Mesendoderm (in vitro differentiated cells): ENCODE measurements around the gene PPP1R16B.

ENCODE experiments used
- DNase-seq: peaks from one replicate; pipeline ENCODE4 v3.0.0; 2013
- H2AK5ac ChIP-seq: 2 replicates; pipeline ENCODE4 v1.6.1; 2013; ENCODE audit warnings: low read length, inconsistent platforms
- H2BK120ac ChIP-seq: 2 replicates; pipeline ENCODE4 v1.6.1; 2013; ENCODE audit warnings: low read depth, mild to moderate bottlenecking, low read length, moderate library complexity, mixed read lengths
- H2BK15ac ChIP-seq: replicated peaks from 2 replicates; pipeline ENCODE4 v1.6.1; 2013; ENCODE audit warnings: low read depth, mild to moderate bottlenecking, moderate library complexity
- H2BK5ac ChIP-seq: 2 replicates; pipeline ENCODE4 v1.6.1; 2013; ENCODE audit warnings: low read length, inconsistent platforms
- H3K18ac ChIP-seq: 2 replicates; pipeline ENCODE4 v1.6.1; 2013; ENCODE audit warnings: mild to moderate bottlenecking, low read length, mixed read lengths
- H3K23ac ChIP-seq: one replicate; pipeline ENCODE4 v1.6.1; 2013; ENCODE audit warnings: low read length
- H3K27ac ChIP-seq: 2 replicates; pipeline ENCODE4 v1.5.1; 2013; ENCODE audit warnings: low read depth, mild to moderate bottlenecking, inconsistent platforms, low read length, moderate library complexity
- H3K27me3 ChIP-seq: 2 replicates; pipeline ENCODE4 v1.6.1; 2013; ENCODE audit warnings: low read length, control low read depth, mild to moderate bottlenecking, inconsistent platforms; ENCODE audit not compliant: insufficient read depth, poor library complexity
- H3K36me3 ChIP-seq: 2 replicates; pipeline ENCODE4 v1.6.1; 2013; ENCODE audit warnings: low read length, inconsistent platforms; ENCODE audit not compliant: control insufficient read depth, insufficient read depth
- H3K4ac ChIP-seq: one replicate; pipeline ENCODE4 v1.6.1; 2013; ENCODE audit warnings: low read depth, mild to moderate bottlenecking, low read length, moderate library complexity
- H3K4me1 ChIP-seq: 2 replicates; pipeline ENCODE4 v1.6.1; 2013; ENCODE audit warnings: low read depth, low read length, inconsistent platforms; ENCODE audit not compliant: control insufficient read depth
- H3K4me2 ChIP-seq: 2 replicates; pipeline ENCODE4 v1.6.1; 2013; ENCODE audit warnings: low read length
- H3K4me3 ChIP-seq: 2 replicates; pipeline ENCODE4 v1.5.1; 2013; ENCODE audit warnings: mild to moderate bottlenecking, low read length
- H3K56ac ChIP-seq: one replicate; pipeline ENCODE4 v1.6.1; 2013; ENCODE audit warnings: low read length
- H3K79me1 ChIP-seq: 2 replicates; pipeline ENCODE4 v1.6.1; 2013; ENCODE audit warnings: low read length, inconsistent platforms
- H3K79me2 ChIP-seq: 2 replicates; pipeline ENCODE4 v1.6.1; 2013; ENCODE audit warnings: mild to moderate bottlenecking, low read length; ENCODE audit not compliant: control insufficient read depth, insufficient read depth
- H3K9ac ChIP-seq: 2 replicates; pipeline ENCODE4 v1.6.1; 2013; ENCODE audit warnings: low read length, inconsistent platforms
- H4K5ac ChIP-seq: one replicate; pipeline ENCODE4 v1.6.1; 2013; ENCODE audit warnings: low read length
- H4K8ac ChIP-seq: one replicate; pipeline ENCODE4 v1.6.1; 2013; ENCODE audit warnings: low read depth, mild to moderate bottlenecking, control low read depth, low read length, moderate library complexity
- WGBS: extraction: QIAGEN DNeasy Blood & Tissue Kit; methylation state at CpG from one replicate; pipeline ENCODE4 v1.1.7; 2013; ENCODE audit warnings: low lambda C conversion rate, missing lambda C conversion rate; ENCODE audit not compliant: insufficient coverage; ENCODE audit errors: extremely low coverage; 5-methylcytosine and 5-hydroxymethylcytosine counted together

PPP1R16B gene

GRCh38 chr20:38940644-38941043 lies 135.1 kb downstream of the PPP1R16B start:
- H3K56ac ChIP-seq = no peak overlapping the region
- no peak overlapping the region for H3K4me3 ChIP-seq
- H3K4me1 ChIP-seq = no peaks in the 10 kb centered on the region
- no peak overlapping the region for H3K23ac ChIP-seq
- H4K5ac ChIP-seq = no peak overlapping the region
- H3K27ac ChIP-seq = no peak overlapping the region
- peaks cover 8% of the 10 kb centered on the region for H3K36me3 ChIP-seq
- H3K79me2 ChIP-seq = peaks cover 39% of the 10 kb centered on the region
- no peak for DNase-seq
- no peak overlapping the region for H3K4ac ChIP-seq
- H2BK120ac ChIP-seq = no peak overlapping the region
- H4K8ac ChIP-seq = no peak overlapping the region
- H2BK5ac ChIP-seq = no peak overlapping the region
- no CpG with 5 or more reads among the region's 5 CpGs for WGBS
- no peak overlapping the region for H2AK5ac ChIP-seq
- H3K27me3 ChIP-seq = no peaks in the 10 kb centered on the region
- no peak overlapping the region for H3K4me2 ChIP-seq
- H3K79me1 ChIP-seq = peaks cover 38% of the 10 kb centered on the region
- no peak overlapping the region for H3K18ac ChIP-seq
- H2BK15ac ChIP-seq = no peak overlapping the region
- H3K9ac ChIP-seq = no peak overlapping the region

- Histone ChIP-seq H3K36me3 (peaks cover 8% of the 10 kb centered on the region), H2BK5ac (no peak overlapping the region), H4K8ac (no peak overlapping the region), H3K4ac (no peak overlapping the region), H3K27ac (no peak overlapping the region), H3K56ac (no peak overlapping the region), H3K79me1 (peaks cover 31% of the 10 kb centered on the region), H3K4me3 (no peak overlapping the region), H3K9ac (no peak overlapping the region), H2BK120ac (no peak overlapping the region), H3K4me1 (no peaks in the 10 kb centered on the region), H3K23ac (no peak overlapping the region), H3K18ac (no peak overlapping the region), H2BK15ac (no peak overlapping the region), H3K4me2 (no peak overlapping the region), H2AK5ac (no peak overlapping the region), H3K27me3 (no peaks in the 10 kb centered on the region), H3K79me2 (peaks cover 28% of the 10 kb centered on the region), H4K5ac (no peak overlapping the region)
- WGBS = no CpG with 5 or more reads among the region's 5 CpGs
- DNase-seq = no peak
Measured at GRCh38 chr20:38941726-38942389, 136.4 kb downstream of the PPP1R16B start.

GRCh38 chr20:38945012-38945411 lies 139.5 kb downstream of the PPP1R16B start:
- no peak overlapping the region for H4K5ac ChIP-seq
- no peak overlapping the region for H3K4ac ChIP-seq
- H4K8ac ChIP-seq = no peak overlapping the region
- peaks cover 16% of the 10 kb centered on the region for H3K79me1 ChIP-seq
- H3K23ac ChIP-seq = no peak overlapping the region
- H3K4me1 ChIP-seq = no peaks in the 10 kb centered on the region
- H2BK120ac ChIP-seq = no peak overlapping the region
- peaks cover 2% of the 10 kb centered on the region for H3K79me2 ChIP-seq
- H2BK5ac ChIP-seq = no peak overlapping the region
- no peak overlapping the region for H3K56ac ChIP-seq
- no peak for DNase-seq
- no peak overlapping the region for H3K27ac ChIP-seq
- H3K18ac ChIP-seq = no peak overlapping the region
- no peaks in the 10 kb centered on the region for H3K27me3 ChIP-seq
- H2AK5ac ChIP-seq = no peak overlapping the region
- no peak overlapping the region for H3K4me2 ChIP-seq
- no peak overlapping the region for H2BK15ac ChIP-seq
- no peak overlapping the region for H3K4me3 ChIP-seq
- no peak overlapping the region for H3K9ac ChIP-seq
- peaks cover 14% of the 10 kb centered on the region for H3K36me3 ChIP-seq
- no CpG with 5 or more reads among the region's 3 CpGs for WGBS

- no peaks in the 10 kb centered on the region for H3K4me1 ChIP-seq
- no peak overlapping the region for H4K5ac ChIP-seq
- DNase-seq = no peak
- H3K4me2 ChIP-seq = no peak overlapping the region
- H3K27ac ChIP-seq = no peak overlapping the region
- no peak overlapping the region for H3K23ac ChIP-seq
- H3K18ac ChIP-seq = no peak overlapping the region
- H2BK5ac ChIP-seq = no peak overlapping the region
- H3K4ac ChIP-seq = no peak overlapping the region
- no peak overlapping the region for H2BK120ac ChIP-seq
- no peaks in the 10 kb centered on the region for H3K79me2 ChIP-seq
- no peak overlapping the region for H3K4me3 ChIP-seq
- H3K79me1 ChIP-seq = peaks cover 9% of the 10 kb centered on the region
- no peak overlapping the region for H3K9ac ChIP-seq
- H3K36me3 ChIP-seq = peaks cover 16% of the 10 kb centered on the region
- H3K27me3 ChIP-seq = no peaks in the 10 kb centered on the region
- no peak overlapping the region for H2AK5ac ChIP-seq
- no peak overlapping the region for H4K8ac ChIP-seq
- no peak overlapping the region for H2BK15ac ChIP-seq
- H3K56ac ChIP-seq = no peak overlapping the region
- WGBS = no CpG with 5 or more reads among the region's 3 CpGs
Measured at GRCh38 chr20:38946836-38947235, 141.3 kb downstream of the PPP1R16B start.

- no peak overlapping the region for H2AK5ac ChIP-seq
- H2BK5ac ChIP-seq = no peak overlapping the region
- no CpG with 5 or more reads among the region's 7 CpGs for WGBS
- H3K79me1 ChIP-seq = peaks cover 7% of the 10 kb centered on the region
- no peak overlapping the region for H3K18ac ChIP-seq
- H3K27me3 ChIP-seq = no peaks in the 10 kb centered on the region
- H3K23ac ChIP-seq = no peak overlapping the region
- no peak overlapping the region for H3K4me2 ChIP-seq
- no peaks in the 10 kb centered on the region for H3K4me1 ChIP-seq
- H3K79me2 ChIP-seq = no peaks in the 10 kb centered on the region
- no peak overlapping the region for H4K8ac ChIP-seq
- H3K4ac ChIP-seq = no peak overlapping the region
- no peak overlapping the region for H3K56ac ChIP-seq
- H4K5ac ChIP-seq = no peak overlapping the region
- no peak overlapping the region for H2BK120ac ChIP-seq
- DNase-seq = no peak
- no peak overlapping the region for H3K9ac ChIP-seq
- H3K27ac ChIP-seq = no peak overlapping the region
- no peak overlapping the region for H3K4me3 ChIP-seq
- peaks cover 16% of the 10 kb centered on the region for H3K36me3 ChIP-seq
- H2BK15ac ChIP-seq = no peak overlapping the region
Measured at GRCh38 chr20:38947931-38948362, 142.4 kb downstream of the PPP1R16B start.

GRCh38 chr20:38950254-38950653 lies 144.8 kb downstream of the PPP1R16B start:
- no peak overlapping the region for H3K9ac ChIP-seq
- no peak overlapping the region for H2BK15ac ChIP-seq
- H3K27ac ChIP-seq = no peak overlapping the region
- H3K4me2 ChIP-seq = no peak overlapping the region
- H3K4me1 ChIP-seq = no peaks in the 10 kb centered on the region
- no peak overlapping the region for H2BK5ac ChIP-seq
- no peaks in the 10 kb centered on the region for H3K27me3 ChIP-seq
- no peak overlapping the region for H3K18ac ChIP-seq
- no peak for DNase-seq
- no peak overlapping the region for H4K5ac ChIP-seq
- no peak overlapping the region for H4K8ac ChIP-seq
- H3K79me1 ChIP-seq = peaks cover 3% of the 10 kb centered on the region
- H3K79me2 ChIP-seq = no peaks in the 10 kb centered on the region
- WGBS = no CpG with 5 or more reads among the region's 2 CpGs
- H3K4me3 ChIP-seq = no peak overlapping the region
- H3K36me3 ChIP-seq = peaks cover 17% of the 10 kb centered on the region
- no peak overlapping the region for H3K56ac ChIP-seq
- no peak overlapping the region for H3K4ac ChIP-seq
- no peak overlapping the region for H2AK5ac ChIP-seq
- H2BK120ac ChIP-seq = no peak overlapping the region
- H3K23ac ChIP-seq = no peak overlapping the region
